Adrenal gland (tissue), 12 donors: Measurements from ENCODE around the gene ARHGAP10. TPM values are rescaled to one million over a fixed set of nuclear protein-coding genes. Genes with fewer than 3 reads are reported as not detected.
A peak's percentile ranks its signal among the peaks of the same experiment; 100 is the strongest.

Experiments
- DNase-seq, 7 donors: peaks; one replicate each; pipeline ENCODE4 v3.0.0-alpha.2; 2019 to 2020
- H3K27ac ChIP-seq, 5 donors: fragments of 200-600 bp; sonication (generic) in 4 of 5; 1 replicate in 3 of 5; 2 replicates in 2 of 5; pipeline versions ENCODE4 v1.5.1 to v1.8.0; 2016 to 2020; ENCODE audit warnings: mild to moderate bottlenecking in 1 of 5
- H3K27me3 ChIP-seq: fragments of 200-600 bp; 2 replicates; pipeline ENCODE4 v1.8.0; 2021
- H3K36me3 ChIP-seq, 2 donors: fragments of 200-600 bp; replicated peaks in 1 of 2; 1 replicate in 1 of 2; 2 replicates in 1 of 2; pipeline versions ENCODE4 v1.5.1 to v1.8.0; 2018 to 2022
- H3K4me1 ChIP-seq, 2 donors: fragments of 200-600 bp; replicated peaks in 1 of 2; 1 replicate in 1 of 2; 2 replicates in 1 of 2; pipeline versions ENCODE4 v1.5.1 to v1.8.0; 2018 to 2021
- H3K4me3 ChIP-seq, 4 donors: fragments of 200-600 bp; sonication (generic) in 3 of 4; one replicate each; pipeline ENCODE4 v1.5.1; 2016 to 2018
- H3K9me3 ChIP-seq, 3 donors: fragments of 200-600 bp; sonication (generic) in 1 of 3; replicated peaks in 1 of 3; 1 replicate in 2 of 3; 2 replicates in 1 of 3; pipeline versions ENCODE4 v1.5.1 to v1.8.0; 2016 to 2021
- POLR2A ChIP-seq, 2 donors: fragments of 450-650 bp; IDR thresholded peaks; one replicate each; pipeline ENCODE4 v1.6.1; 2017; ENCODE audit warnings: antibody characterized with exemption in 2 of 2, mild to moderate bottlenecking in 2 of 2, moderate library complexity in 1 of 2
- WGBS, 4 donors: extraction: QIAGEN DNeasy Blood & Tissue Kit in 2 of 4; methylation state at CpG; one replicate each; pipeline versions ENCODE4 v1.1.5 to v1.1.7; 2013 to 2017; 5-methylcytosine and 5-hydroxymethylcytosine counted together
- intact Hi-C, 2 donors: fragments of 100-400 bp; cut with DNase I; formaldehyde crosslinking; loops; one replicate each; pipeline versions ENCODE4 v1.14.1 to v1.15.0; 2022 to 2023
- polyA plus RNA-seq, 3 donors: library from polyadenylated mRNA; stranded (reverse); fragments of 200-250 nt in 2 of 3; fragments of 350-450 nt in 1 of 3; fragmentation: Illumina TruSeq in 1 of 3; extraction: RNeasy Lipid Tissue Mini Kit (QIAGEN cat#74804) in 1 of 3; gene quantifications; one replicate each; pipeline ENCODE4 v1.2.3, GENCODE V29; 2013 to 2014
- total RNA-seq, 9 donors: library from RNA; depleted of rRNA in 4 of 9; stranded (reverse); fragments of >200 nt in 4 of 9; fragments of 120-200 nt in 1 of 9; fragmentation: NEBNext Ultra II Directional in 1 of 9; extraction: Animal tissue kit (Norgen Biotek cat#: 25700) in 1 of 9; gene quantifications; one replicate each; pipeline versions ENCODE4 v1.1.0 to v1.2.4, GENCODE V29; 2013 to 2023
- TF ChIP-seq, protein P1 (sequence below), 6 experiments: fragments of 450-650 bp in 4 of 6; fragments of 200-600 bp in 2 of 6; sonication (generic) in 1 of 6; IDR thresholded peaks; 1 replicate in 5 of 6; 2 replicates in 1 of 6; pipeline versions ENCODE4 v1.5.1 to v1.8.0; 2016 to 2021; ENCODE audit warnings: antibody characterized with exemption in 6 of 6, mild to moderate bottlenecking in 2 of 6, moderate library complexity in 1 of 6
- donor health status: healthy with polysubstance abuse.
- donor health status: Bipolar disorder and iron deficiency.
- donor health status: DM: yes; HTN: yes; CAD: no.
- donor health status: DM: no; HTN: no; CAD: no.
- donor health status: DM: no; HTN: no; CAD: no.
- donor health status: DM: yes; HTN: yes; CAD: no.

ARHGAP10 gene
- total and polyA plus RNA-seq, 12 donors, result 7.0 to 40.8 (median 22.1) TPM

DNA sequence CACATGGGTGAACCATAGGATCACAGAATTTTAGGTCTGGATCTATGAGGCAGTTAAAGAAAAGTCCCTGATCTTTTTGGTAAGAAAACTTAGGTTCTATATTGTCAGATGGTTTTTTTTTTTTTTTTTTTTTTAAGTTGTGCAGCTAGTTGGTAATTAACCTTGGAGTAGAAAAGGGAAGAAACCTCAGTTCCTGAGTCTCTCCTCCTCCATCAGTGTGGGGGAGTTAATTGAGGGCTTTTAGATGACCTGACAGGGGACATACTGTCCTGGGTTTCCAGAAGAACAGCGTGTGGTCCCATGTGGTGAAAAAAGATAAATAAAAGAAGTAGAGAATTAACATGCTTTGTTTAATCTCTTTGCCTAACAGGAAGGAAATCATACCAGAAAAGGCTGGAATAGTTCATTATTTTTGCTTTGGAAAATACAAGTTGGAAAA, 123.7 kb downstream of the ARHGAP10 start:
- TF ChIP-seq, protein P1, sequence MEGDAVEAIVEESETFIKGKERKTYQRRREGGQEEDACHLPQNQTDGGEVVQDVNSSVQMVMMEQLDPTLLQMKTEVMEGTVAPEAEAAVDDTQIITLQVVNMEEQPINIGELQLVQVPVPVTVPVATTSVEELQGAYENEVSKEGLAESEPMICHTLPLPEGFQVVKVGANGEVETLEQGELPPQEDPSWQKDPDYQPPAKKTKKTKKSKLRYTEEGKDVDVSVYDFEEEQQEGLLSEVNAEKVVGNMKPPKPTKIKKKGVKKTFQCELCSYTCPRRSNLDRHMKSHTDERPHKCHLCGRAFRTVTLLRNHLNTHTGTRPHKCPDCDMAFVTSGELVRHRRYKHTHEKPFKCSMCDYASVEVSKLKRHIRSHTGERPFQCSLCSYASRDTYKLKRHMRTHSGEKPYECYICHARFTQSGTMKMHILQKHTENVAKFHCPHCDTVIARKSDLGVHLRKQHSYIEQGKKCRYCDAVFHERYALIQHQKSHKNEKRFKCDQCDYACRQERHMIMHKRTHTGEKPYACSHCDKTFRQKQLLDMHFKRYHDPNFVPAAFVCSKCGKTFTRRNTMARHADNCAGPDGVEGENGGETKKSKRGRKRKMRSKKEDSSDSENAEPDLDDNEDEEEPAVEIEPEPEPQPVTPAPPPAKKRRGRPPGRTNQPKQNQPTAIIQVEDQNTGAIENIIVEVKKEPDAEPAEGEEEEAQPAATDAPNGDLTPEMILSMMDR (IDR thresholded peaks at IDR 0.05), result no peak
- TF ChIP-seq POLR2A (IDR thresholded peaks at IDR 0.05), result no peak
- Histone ChIP-seq H3K27ac (peak overlapping the region in 2 of 5 donors; percentile 7 to 64), H3K9me3 (no peaks in the 10 kb centered on the region), H3K36me3 (no peaks in the 10 kb centered on the region), H3K4me1 (peaks cover 0 to 35% of the 10 kb centered on the region in 2 donors), H3K4me3 (no peak overlapping the region), H3K27me3 (no peaks in the 10 kb centered on the region)
- no peak for DNase-seq
- intact Hi-C loops, result no loop called here
- 45 to 57% (median 52%) methylated on average over 1 of the region's 1 CpG for WGBS, 4 donors

DNA sequence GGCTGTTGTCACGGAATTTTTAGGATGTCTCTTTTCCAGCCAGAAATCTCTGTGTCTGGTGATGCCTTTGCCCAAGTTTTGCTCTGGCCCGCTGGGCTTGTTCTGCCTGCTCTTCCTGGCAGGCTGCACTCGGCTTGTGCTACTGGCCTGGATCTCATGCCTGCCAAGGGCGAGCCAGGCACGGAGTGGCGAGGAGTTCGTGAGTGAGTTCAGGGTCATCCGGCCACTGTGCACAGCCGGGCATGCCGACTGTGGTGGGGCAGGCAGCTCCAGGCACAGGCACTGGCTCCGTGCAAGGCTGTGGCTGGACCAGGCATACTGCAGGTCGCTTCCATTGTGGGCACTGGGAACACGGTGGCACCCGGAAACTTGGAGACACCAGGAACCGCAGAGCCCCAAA, 129.1 kb downstream of the ARHGAP10 start:
- DNase-seq, result peak in 3 of 7 donors; percentile 26 to 30 (median 29)
- H3K4me3 ChIP-seq, result no peak overlapping the region
- no peaks in the 10 kb centered on the region for H3K9me3 ChIP-seq
- H3K36me3 ChIP-seq, result no peaks in the 10 kb centered on the region
- H3K27me3 ChIP-seq, result no peaks in the 10 kb centered on the region
- H3K27ac ChIP-seq, result peak overlapping the region in 1 of 5 donors; percentile 15
- TF ChIP-seq, protein P1 (IDR thresholded peaks at IDR 0.05), result no peak
- TF ChIP-seq POLR2A (IDR thresholded peaks at IDR 0.05), result no peak
- intact Hi-C loops, result no loop called here
- peaks cover 4 to 42% of the 10 kb centered on the region in 2 donors for H3K4me1 ChIP-seq
- WGBS, 4 donors, result 83 to 92% (median 86%) methylated on average over 2 to 15 of the region's 15 CpGs

DNA sequence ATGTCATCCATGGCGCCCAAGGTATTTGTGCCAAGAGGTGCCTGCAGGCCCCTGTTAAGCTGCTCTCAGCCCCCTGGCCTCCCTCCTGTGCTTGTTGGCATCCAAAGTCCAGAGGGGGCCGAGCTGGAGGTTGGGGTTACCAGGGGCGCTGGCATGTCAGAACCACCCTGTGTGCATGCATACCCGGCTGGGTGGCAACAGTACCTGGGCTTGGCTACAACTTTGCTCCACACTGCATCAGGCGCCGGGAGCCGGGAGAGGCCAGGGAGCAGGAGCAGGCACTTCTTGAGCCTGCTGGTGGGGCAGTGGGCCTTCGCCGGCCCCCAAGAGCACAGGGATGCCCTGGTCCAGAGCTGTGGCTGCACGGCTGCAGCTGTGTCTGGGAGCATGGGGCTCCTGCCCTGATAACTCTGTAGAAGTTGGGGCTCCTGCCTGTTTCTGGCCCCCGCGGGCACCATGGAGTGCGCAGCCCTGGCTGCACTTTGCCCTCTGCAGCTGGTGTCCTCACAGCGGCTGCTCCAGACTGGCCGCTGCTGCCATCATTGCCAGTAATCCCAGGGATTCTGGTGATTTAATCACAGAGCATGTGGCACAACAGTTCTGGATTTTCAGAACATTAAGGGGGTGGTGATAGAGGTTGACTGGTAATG, 130.3 kb downstream of the ARHGAP10 start:
- Histone ChIP-seq H3K27me3 (no peaks in the 10 kb centered on the region), H3K4me3 (no peak overlapping the region), H3K4me1 (peaks cover 4 to 35% of the 10 kb centered on the region in 2 donors), H3K27ac (peak overlapping the region in 1 of 5 donors; percentile 36), H3K9me3 (no peaks in the 10 kb centered on the region), H3K36me3 (no peaks in the 10 kb centered on the region)
- intact Hi-C loops, result no loop called here
- peak in 1 of 7 donors; percentile 68 for DNase-seq
- TF ChIP-seq, protein P1 (IDR thresholded peaks at IDR 0.05), result no peak
- no peak for TF ChIP-seq POLR2A (IDR thresholded peaks at IDR 0.05)
- WGBS, 4 donors, result 94 to 100% (median 96%) methylated on average over 5 to 15 of the region's 15 CpGs

DNA sequence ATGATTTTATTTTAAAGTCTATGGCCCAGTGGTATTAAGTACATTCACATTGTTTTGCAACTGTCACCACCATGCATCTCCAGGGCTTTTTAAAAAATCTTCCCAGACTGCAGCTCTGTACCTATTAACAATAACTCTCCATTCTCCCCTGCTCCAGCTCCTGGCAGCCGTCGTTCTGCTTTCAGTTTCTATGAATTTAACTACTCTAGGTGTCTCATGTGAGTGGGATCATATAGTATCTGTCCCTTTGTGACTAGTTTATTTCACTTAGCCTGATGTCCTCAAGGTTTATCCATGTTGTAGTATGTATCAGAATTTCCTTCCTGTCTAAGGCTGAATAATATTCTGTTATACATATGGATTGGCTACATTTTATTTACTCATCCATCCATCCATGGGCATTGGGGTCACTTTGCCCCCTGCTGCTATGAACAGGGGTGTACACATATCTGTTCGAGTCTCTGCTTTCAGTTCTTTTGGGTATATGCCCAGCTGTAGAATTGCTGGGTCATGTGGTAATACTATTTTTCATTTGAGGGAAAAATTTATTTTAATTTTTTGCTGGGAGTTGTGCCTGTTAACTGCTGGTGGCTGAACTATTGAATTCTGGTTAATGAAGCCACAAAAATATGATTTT, 131.3 kb downstream of the ARHGAP10 start:
- H3K27me3 ChIP-seq, result no peaks in the 10 kb centered on the region
- no peaks in the 10 kb centered on the region for H3K9me3 ChIP-seq
- 57 to 61% (median 59%) methylated on average over 3 of the region's 3 CpGs for WGBS, 4 donors
- H3K36me3 ChIP-seq, result no peaks in the 10 kb centered on the region
- TF ChIP-seq, protein P1 (IDR thresholded peaks at IDR 0.05), result no peak
- TF ChIP-seq POLR2A (IDR thresholded peaks at IDR 0.05), result no peak
- H3K27ac ChIP-seq, result peak overlapping the region in 1 of 5 donors; percentile 36
- DNase-seq, result no peak
- intact Hi-C loops, result no loop called here
- no peak overlapping the region for H3K4me3 ChIP-seq
- H3K4me1 ChIP-seq, result peaks cover 4 to 26% of the 10 kb centered on the region in 2 donors
